Measurements from ENCODE around the gene RNF141. TPM values are rescaled to one million over a fixed set of nuclear protein-coding genes. Genes with fewer than 3 reads are reported as not detected.

RNF141 gene
- polyA plus RNA-seq, 1 donor from 2014 or later: 79.2 TPM

DNA sequence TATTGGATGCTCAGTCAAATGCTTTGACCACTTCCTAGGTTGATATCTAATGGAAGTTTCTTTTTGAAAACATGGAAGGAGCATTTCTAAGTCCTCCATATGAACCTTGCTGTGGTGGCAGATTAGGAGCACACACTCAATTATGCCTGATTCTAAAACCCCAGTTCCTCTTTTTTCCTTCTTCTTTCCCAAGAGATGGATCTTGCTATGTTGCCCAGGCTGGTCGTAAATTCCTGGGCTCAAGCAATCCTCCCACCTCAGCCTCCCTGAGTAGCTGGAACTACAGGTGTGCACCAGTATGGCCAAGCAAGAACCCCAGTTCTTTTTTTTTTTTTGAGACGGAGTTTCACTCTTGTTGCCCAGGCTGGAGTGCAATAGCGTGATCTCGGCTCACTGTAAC lies 24.5 kb upstream of the RNF141 start:
- no peaks in the 10 kb centered on the region for H3K79me2 ChIP-seq (replicated peaks; ENCODE audit: insufficient read depth, low read length)
- H3K27me3 ChIP-seq (ENCODE audit: insufficient read depth, low read depth, low read length): no peaks in the 10 kb centered on the region
- no peaks in the 10 kb centered on the region for H3F3A ChIP-seq (ENCODE audit: insufficient read depth, low read length, poor library complexity, severe bottlenecking)
- no peaks in the 10 kb centered on the region for H3K36me3 ChIP-seq (ENCODE audit: insufficient read depth, low read length)
- no peaks in the 10 kb centered on the region for H3K9me2 ChIP-seq (ENCODE audit: insufficient read depth, low read length)
- H4K20me1 ChIP-seq (ENCODE audit: insufficient read depth): no peaks in the 10 kb centered on the region
- H3K4me2 ChIP-seq (ENCODE audit: low read length): no peak overlapping the region
- TF ChIP-seq, protein P1, sequence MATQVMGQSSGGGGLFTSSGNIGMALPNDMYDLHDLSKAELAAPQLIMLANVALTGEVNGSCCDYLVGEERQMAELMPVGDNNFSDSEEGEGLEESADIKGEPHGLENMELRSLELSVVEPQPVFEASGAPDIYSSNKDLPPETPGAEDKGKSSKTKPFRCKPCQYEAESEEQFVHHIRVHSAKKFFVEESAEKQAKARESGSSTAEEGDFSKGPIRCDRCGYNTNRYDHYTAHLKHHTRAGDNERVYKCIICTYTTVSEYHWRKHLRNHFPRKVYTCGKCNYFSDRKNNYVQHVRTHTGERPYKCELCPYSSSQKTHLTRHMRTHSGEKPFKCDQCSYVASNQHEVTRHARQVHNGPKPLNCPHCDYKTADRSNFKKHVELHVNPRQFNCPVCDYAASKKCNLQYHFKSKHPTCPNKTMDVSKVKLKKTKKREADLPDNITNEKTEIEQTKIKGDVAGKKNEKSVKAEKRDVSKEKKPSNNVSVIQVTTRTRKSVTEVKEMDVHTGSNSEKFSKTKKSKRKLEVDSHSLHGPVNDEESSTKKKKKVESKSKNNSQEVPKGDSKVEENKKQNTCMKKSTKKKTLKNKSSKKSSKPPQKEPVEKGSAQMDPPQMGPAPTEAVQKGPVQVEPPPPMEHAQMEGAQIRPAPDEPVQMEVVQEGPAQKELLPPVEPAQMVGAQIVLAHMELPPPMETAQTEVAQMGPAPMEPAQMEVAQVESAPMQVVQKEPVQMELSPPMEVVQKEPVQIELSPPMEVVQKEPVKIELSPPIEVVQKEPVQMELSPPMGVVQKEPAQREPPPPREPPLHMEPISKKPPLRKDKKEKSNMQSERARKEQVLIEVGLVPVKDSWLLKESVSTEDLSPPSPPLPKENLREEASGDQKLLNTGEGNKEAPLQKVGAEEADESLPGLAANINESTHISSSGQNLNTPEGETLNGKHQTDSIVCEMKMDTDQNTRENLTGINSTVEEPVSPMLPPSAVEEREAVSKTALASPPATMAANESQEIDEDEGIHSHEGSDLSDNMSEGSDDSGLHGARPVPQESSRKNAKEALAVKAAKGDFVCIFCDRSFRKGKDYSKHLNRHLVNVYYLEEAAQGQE (IDR thresholded peaks at IDR 0.05; ENCODE audit: borderline replicate concordance): no peak
- TF ChIP-seq TAF1 (IDR thresholded peaks at IDR 0.05; ENCODE audit: low read depth): no peak
- TF ChIP-seq, protein P2, sequence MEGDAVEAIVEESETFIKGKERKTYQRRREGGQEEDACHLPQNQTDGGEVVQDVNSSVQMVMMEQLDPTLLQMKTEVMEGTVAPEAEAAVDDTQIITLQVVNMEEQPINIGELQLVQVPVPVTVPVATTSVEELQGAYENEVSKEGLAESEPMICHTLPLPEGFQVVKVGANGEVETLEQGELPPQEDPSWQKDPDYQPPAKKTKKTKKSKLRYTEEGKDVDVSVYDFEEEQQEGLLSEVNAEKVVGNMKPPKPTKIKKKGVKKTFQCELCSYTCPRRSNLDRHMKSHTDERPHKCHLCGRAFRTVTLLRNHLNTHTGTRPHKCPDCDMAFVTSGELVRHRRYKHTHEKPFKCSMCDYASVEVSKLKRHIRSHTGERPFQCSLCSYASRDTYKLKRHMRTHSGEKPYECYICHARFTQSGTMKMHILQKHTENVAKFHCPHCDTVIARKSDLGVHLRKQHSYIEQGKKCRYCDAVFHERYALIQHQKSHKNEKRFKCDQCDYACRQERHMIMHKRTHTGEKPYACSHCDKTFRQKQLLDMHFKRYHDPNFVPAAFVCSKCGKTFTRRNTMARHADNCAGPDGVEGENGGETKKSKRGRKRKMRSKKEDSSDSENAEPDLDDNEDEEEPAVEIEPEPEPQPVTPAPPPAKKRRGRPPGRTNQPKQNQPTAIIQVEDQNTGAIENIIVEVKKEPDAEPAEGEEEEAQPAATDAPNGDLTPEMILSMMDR (IDR thresholded peaks at IDR 0.05; ENCODE audit: poor library complexity, severe bottlenecking): no peak
- TF ChIP-seq RAD21 (conservative IDR thresholded peaks at IDR 0.05): no peak
- H2AFZ ChIP-seq (ENCODE audit: low read depth, low read length): no peak overlapping the region
- no peak overlapping the region for H3K27ac ChIP-seq (ENCODE audit: low read length)
- no peak overlapping the region for H3K9ac ChIP-seq (ENCODE audit: low read length)
- H3K4me3 ChIP-seq (ENCODE audit: low read length): no peak overlapping the region
- H3K9me3 ChIP-seq (ENCODE audit: low read length): no peaks in the 10 kb centered on the region

DNA sequence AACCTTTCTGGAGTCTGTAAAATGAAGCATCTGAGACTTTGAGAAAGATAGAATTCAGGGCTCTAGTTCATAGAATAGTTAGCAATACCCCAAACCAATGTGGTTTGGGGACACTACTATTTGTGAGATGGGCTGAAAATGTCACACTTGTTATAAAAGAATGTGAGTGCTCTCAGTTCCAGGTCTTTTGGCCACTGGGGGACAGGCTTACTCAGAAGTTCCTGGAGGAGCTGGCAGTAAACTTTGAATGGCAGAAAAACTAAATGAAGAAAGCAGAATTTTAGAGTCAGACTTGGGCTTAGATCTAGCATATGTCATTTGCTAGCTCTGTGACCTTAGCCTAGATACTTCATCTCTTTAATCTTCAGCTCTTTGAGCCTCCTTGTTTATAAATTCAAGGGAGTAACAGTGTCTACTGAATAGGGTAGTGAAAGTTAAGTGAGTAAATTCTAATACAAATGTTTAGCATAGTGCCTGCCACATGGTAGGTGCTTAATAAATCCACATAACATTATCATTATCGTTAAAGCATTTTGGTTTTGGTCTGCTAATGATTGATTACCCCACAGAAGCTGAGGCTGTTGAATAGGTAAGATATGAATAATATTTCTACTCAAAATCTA lies 23.8 kb upstream of the RNF141 start:
- H3K9ac ChIP-seq (ENCODE audit: low read length): no peak overlapping the region
- H3K79me2 ChIP-seq (replicated peaks; ENCODE audit: insufficient read depth, low read length): no peaks in the 10 kb centered on the region
- no peaks in the 10 kb centered on the region for H3F3A ChIP-seq (ENCODE audit: insufficient read depth, low read length, poor library complexity, severe bottlenecking)
- TF ChIP-seq TAF1 (IDR thresholded peaks at IDR 0.05; ENCODE audit: low read depth) (no peak), EZH2 (IDR thresholded peaks at IDR 0.05; ENCODE audit: borderline replicate concordance, insufficient read depth, low read length, poor library complexity, severe bottlenecking) (no peak), RAD21 (conservative IDR thresholded peaks at IDR 0.05) (no peak), MXI1 (conservative IDR thresholded peaks at IDR 0.05; ENCODE audit: poor library complexity, severe bottlenecking) (no peak), SMC3 (conservative IDR thresholded peaks at IDR 0.05; ENCODE audit: poor library complexity) (no peak)
- TF ChIP-seq, protein P1 (IDR thresholded peaks at IDR 0.05; ENCODE audit: borderline replicate concordance): no peak
- TF ChIP-seq, protein P2 (IDR thresholded peaks at IDR 0.05; ENCODE audit: poor library complexity, severe bottlenecking): no peak
- H4K20me1 ChIP-seq (ENCODE audit: insufficient read depth): no peaks in the 10 kb centered on the region
- no peaks in the 10 kb centered on the region for H3K27me3 ChIP-seq (ENCODE audit: insufficient read depth, low read depth, low read length)
- no peaks in the 10 kb centered on the region for H3K9me2 ChIP-seq (ENCODE audit: insufficient read depth, low read length)
- H3K4me2 ChIP-seq (ENCODE audit: low read length): no peak overlapping the region
- H3K4me3 ChIP-seq (ENCODE audit: low read length): no peak overlapping the region
- H3K36me3 ChIP-seq (ENCODE audit: insufficient read depth, low read length): no peaks in the 10 kb centered on the region
- H3K9me3 ChIP-seq (ENCODE audit: low read length): no peaks in the 10 kb centered on the region
- H2AFZ ChIP-seq (ENCODE audit: low read depth, low read length): no peak overlapping the region
- H3K27ac ChIP-seq (ENCODE audit: low read length): no peak overlapping the region

All from neural cell (in vitro differentiated cells).